Fibroblast of lung (primary cell): ENCODE results near the gene TSNAX.

Experiments used
- EZH2 ChIP-seq: IDR thresholded peaks from 2 replicates; pipeline ENCODE4 v1.5.1; 2012; ENCODE audit warnings: low read length, control low read depth, mild to moderate bottlenecking; ENCODE audit errors: missing control alignments
- TF ChIP-seq, protein P1 (sequence below), 2 donors: IDR thresholded peaks in 1 of 2; conservative IDR thresholded peaks in 1 of 2; 1 replicate in 1 of 2; 2 replicates in 1 of 2; pipeline ENCODE4 v1.5.1; 2011 to 2012; ENCODE audit warnings: low read length in 2 of 2, control low read depth in 1 of 2, inconsistent platforms in 1 of 2, low read depth in 1 of 2, mild to moderate bottlenecking in 1 of 2

DNA sequence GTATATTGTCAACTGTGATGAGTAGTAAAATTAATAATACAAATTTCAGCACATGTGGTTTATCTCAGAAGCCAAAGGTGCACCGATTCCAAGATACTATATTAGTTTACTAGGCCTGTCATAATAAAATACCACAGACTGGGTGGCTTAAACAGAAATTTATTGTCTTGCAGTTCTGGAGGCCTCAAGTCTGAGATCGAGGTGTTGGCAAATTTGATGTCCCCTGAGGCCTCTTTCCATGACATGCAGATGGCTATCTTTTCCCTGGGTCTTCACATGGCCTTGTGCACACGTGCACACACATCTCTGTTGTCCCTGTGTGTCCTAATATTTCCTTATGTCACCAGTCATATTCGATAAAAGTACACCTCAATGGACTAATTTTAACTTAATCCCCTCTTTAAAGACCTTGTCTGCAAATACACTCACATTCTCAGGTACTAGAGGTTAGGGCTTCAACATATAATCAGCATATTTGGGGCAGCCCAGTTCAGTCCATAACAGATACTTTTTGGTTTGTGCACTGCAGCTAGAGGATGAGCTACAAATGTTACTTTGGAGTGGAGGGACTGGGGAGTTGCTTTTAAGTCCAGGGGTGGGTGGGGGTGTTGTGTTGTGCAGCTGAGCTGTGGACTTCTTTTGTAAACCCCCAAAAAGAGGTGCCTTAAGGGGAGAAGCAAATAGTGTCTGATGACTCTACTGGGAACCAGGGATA lies 21.4 kb downstream of the TSNAX start:
- TF ChIP-seq, protein P1, sequence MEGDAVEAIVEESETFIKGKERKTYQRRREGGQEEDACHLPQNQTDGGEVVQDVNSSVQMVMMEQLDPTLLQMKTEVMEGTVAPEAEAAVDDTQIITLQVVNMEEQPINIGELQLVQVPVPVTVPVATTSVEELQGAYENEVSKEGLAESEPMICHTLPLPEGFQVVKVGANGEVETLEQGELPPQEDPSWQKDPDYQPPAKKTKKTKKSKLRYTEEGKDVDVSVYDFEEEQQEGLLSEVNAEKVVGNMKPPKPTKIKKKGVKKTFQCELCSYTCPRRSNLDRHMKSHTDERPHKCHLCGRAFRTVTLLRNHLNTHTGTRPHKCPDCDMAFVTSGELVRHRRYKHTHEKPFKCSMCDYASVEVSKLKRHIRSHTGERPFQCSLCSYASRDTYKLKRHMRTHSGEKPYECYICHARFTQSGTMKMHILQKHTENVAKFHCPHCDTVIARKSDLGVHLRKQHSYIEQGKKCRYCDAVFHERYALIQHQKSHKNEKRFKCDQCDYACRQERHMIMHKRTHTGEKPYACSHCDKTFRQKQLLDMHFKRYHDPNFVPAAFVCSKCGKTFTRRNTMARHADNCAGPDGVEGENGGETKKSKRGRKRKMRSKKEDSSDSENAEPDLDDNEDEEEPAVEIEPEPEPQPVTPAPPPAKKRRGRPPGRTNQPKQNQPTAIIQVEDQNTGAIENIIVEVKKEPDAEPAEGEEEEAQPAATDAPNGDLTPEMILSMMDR (conservative IDR thresholded peaks at IDR 0.05 in 1 of 2, IDR thresholded peaks at IDR 0.05 in 1 of 2; ENCODE audit: low read depth in 1 of 2, low read length in 2 of 2): no peak
- no peak for TF ChIP-seq EZH2
